ENCODE data around the gene PKD1L1.
"Not testable (repeated sequence)": the region's sequence is repeated elsewhere in the genome, so short reads cannot be mapped to it uniquely, and the experiment has no call there.

Gene PKD1L1

GRCh38 chr7:47937065-47937687 is 11.1 kb downstream of the PKD1L1 start:
- no peak for DNase-seq (ENCODE audit: low read depth)

- no peak for DNase-seq (ENCODE audit: low read depth)
These were observed 11.9 kb downstream of the PKD1L1 start for GRCh38 chr7:47936323-47936722.

GRCh38 chr7:47935336-47935735 is 12.9 kb downstream of the PKD1L1 start:
- DNase-seq (ENCODE audit: low read depth) = no peak

GRCh38 chr7:47934831-47935230 is 13.4 kb downstream of the PKD1L1 start:
- no peak for DNase-seq (ENCODE audit: low read depth)

GRCh38 chr7:47933215-47933614 is 15.1 kb downstream of the PKD1L1 start:
- DNase-seq (ENCODE audit: low read depth) = no peak

GRCh38 chr7:47932466-47933037 is 15.7 kb downstream of the PKD1L1 start:
- no peak for DNase-seq (ENCODE audit: low read depth)

- no peak for DNase-seq (ENCODE audit: low read depth)
These were observed 16.2 kb downstream of the PKD1L1 start for GRCh38 chr7:47932016-47932415.

- DNase-seq (ENCODE audit: low read depth) = no peak
These were observed 17.0 kb downstream of the PKD1L1 start for GRCh38 chr7:47931005-47932004.

GRCh38 chr7:47924266-47924665 is 24.0 kb downstream of the PKD1L1 start:
- no peak for DNase-seq (ENCODE audit: low read depth)

- not testable (repeated sequence) for DNase-seq (ENCODE audit: low read depth)
These were observed 25.0 kb downstream of the PKD1L1 start for GRCh38 chr7:47923081-47923875.

- DNase-seq (ENCODE audit: low read depth) = not testable (repeated sequence)
These were observed 31.8 kb downstream of the PKD1L1 start for GRCh38 chr7:47916514-47916913.

- no peak for DNase-seq (ENCODE audit: low read depth)
These were observed 32.7 kb downstream of the PKD1L1 start for GRCh38 chr7:47915616-47915976.

GRCh38 chr7:47914717-47915615 is 33.3 kb downstream of the PKD1L1 start:
- DNase-seq (ENCODE audit: low read depth) = no peak

- no peak for DNase-seq (ENCODE audit: low read depth)
These were observed 35.9 kb downstream of the PKD1L1 start for GRCh38 chr7:47912332-47912731.

GRCh38 chr7:47908720-47909119 is 39.5 kb downstream of the PKD1L1 start:
- no peak for DNase-seq (ENCODE audit: low read depth)

GRCh38 chr7:47907981-47908616 is 40.2 kb downstream of the PKD1L1 start:
- no peak for DNase-seq (ENCODE audit: low read depth)

GRCh38 chr7:47906883-47907282 is 41.4 kb downstream of the PKD1L1 start:
- no peak for DNase-seq (ENCODE audit: low read depth)

- no peak for DNase-seq (ENCODE audit: low read depth)
These were observed 43.0 kb downstream of the PKD1L1 start for GRCh38 chr7:47905076-47905920.

- no peak for DNase-seq (ENCODE audit: low read depth)
These were observed 46.3 kb downstream of the PKD1L1 start for GRCh38 chr7:47902013-47902412.

GRCh38 chr7:47901542-47901941 is 46.7 kb downstream of the PKD1L1 start:
- no peak for DNase-seq (ENCODE audit: low read depth)
